Measurements from ENCODE around the gene LRIT1. TPM values are rescaled to one million over a fixed set of nuclear protein-coding genes. Genes with fewer than 3 reads are reported as not detected.

The LRIT1 gene
- total RNA-seq, 1 experiment from 2014 or later: not detected

DNA sequence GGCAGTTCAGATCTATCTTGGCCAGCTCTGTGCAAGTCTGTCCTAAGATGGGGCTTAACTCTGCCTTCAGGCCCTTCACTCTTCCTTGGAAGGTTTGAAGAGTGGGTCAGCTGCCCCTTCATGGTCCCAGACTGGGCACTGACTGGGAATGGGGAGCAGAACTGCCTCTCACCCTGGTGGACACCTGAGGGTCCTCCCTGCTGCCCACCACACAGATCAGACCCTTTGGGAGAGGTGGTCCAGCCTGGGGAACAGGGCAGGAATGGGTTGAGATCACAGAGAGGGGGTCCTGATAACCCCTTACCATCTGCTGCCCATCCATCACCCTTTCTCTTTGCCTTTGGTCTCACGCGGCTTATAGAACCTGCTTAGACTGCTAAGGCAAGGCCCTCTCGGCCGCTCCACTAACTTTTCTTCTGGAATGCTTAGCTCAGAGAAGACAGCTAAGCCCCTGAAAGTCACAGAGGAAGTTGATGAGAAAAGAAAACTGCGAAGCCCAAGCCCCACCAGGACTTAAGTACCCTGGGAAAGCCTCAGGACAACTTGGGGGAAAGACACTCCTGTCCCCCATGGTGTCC, 47.4 kb downstream of the LRIT1 start:
- DNase-seq (ENCODE audit: low read depth): no peak

DNA sequence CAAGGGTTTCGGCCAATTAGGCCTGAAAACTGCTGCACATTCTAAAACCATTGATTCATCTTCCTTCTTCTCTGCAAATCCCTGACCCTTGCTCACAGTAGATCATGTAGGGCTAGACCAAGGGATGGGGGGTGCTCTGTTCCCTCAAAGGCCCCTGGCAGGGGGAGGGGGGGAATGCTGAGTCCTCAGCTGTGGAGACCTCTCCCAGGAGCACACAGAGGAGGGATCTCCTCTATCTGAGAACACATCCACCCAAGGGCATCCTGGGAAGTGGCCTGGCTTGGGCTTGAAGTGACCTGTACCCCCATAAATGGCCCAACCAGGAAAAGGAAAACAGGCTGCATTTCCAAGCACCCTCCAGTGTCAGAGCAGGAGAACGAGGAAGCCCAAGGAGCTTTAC, 48.0 kb downstream of the LRIT1 start:
- no peak for DNase-seq (ENCODE audit: low read depth)

DNA sequence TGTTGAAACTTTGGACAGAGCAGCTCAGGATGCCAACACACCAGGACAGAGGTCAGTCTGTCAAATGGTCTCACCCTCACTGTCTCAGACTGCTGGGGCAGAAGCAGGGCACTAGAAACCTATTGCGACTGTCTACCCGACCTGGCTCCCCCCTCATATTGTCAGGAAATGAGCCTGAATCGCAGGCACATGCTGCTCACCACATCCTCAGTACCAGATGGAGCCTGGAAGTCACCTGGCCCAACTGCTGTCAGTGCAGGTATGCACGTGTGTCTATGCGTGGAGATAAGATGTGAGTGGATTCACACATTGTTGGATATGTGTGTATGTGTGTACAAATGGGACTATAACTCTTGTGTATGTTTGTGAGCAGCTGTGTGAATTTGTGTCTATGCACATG, 50.2 kb downstream of the LRIT1 start:
- no peak for DNase-seq (ENCODE audit: low read depth)

- no peak for DNase-seq (ENCODE audit: low read depth)
These were observed 50.7 kb downstream of the LRIT1 start for GRCh38 chr10:84190621-84191020.

- no peak for DNase-seq (ENCODE audit: low read depth)
These were observed 52.5 kb downstream of the LRIT1 start for GRCh38 chr10:84188815-84189214.

GRCh38 chr10:84185526-84186175, 55.7 kb downstream of the LRIT1 start:
- DNase-seq (ENCODE audit: low read depth): no peak

GRCh38 chr10:84184517-84184916, 56.8 kb downstream of the LRIT1 start:
- DNase-seq (ENCODE audit: low read depth): no peak

DNA sequence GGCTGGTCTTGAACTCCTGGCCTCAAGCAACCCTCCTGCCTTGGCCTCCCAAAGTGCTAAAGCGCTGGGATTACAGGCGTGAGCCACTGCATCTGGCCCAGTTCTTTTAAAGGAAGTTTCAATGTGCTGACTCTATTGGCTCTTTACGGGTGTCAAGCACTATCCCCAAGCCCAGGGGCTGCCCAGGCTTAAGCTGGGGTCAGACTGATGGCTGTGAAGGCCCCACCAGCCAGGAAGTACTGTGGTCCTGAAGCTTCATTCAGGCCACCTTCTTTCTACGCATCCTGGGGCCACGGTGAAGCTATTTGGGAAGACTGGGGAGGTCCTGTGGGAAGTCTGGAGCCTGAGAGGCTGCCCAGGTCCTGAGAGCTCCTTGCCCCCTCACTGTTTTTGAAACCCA, 59.7 kb downstream of the LRIT1 start:
- no peak for DNase-seq (ENCODE audit: low read depth)

Other genes starting within 250 kb of the LRIT1 start
- 173 and 191 TPM in 2 replicates for gene GHITM, start 102.0 kb downstream of the LRIT1 start, total RNA-seq (2014; rRNA removed)
- gene GPR15LG, start 67.7 kb downstream of the LRIT1 start, total RNA-seq (2014; rRNA removed): not detected in 2 replicates
- not detected in 2 replicates for gene CDHR1, start 47.0 kb downstream of the LRIT1 start, total RNA-seq (2014; rRNA removed)
- not detected in 2 replicates for gene LRIT2, start 16.0 kb downstream of the LRIT1 start, total RNA-seq (2014; rRNA removed)
- not detected in 2 replicates for gene RGR, start 3.5 kb upstream of the LRIT1 start, total RNA-seq (2014; rRNA removed)
- gene CCSER2, start 87.0 kb upstream of the LRIT1 start, total RNA-seq (2014; rRNA removed): 20.8 and 25.0 TPM in 2 replicates

Measured in LHCN-M2 (cell line).